GM18868 (cell line): ENCODE measurements around the gene COL13A1.

ENCODE experiments used
- ATAC-seq: cut with Tn5 transposase; IDR thresholded peaks from one replicate; pipeline ENCODE4 v1.9.1; 2021; ENCODE audit warnings: mild to moderate bottlenecking, moderate library complexity; ENCODE audit not compliant: unreplicated experiment

The COL13A1 gene

DNA sequence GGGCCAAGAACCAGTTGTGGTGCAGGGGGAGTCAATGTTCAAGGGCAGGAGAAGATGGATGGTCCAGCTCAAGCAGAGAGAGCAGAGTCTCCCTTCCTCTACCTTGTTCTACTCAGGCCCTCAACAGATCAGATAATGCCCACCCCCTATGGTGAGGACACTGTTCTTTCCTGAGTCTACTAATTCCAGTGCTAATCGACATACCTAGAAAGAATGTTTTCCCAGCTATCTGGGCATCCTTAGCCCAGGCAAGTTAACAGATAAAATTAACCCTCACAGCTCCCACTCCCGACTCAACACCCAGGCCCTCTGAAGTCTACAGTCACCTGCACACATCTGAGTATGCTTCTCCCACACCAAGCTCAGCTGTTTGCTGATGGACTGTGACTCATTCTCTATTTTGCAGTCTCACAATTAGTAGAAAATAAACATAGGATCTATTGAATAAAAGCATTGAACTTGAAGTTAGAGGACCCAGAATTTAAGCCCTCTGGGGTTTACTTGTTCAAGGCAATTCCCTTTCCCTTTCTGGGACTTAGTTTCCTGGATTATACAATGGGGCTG is 17.1 kb downstream of the COL13A1 start:
- no peak for ATAC-seq

DNA sequence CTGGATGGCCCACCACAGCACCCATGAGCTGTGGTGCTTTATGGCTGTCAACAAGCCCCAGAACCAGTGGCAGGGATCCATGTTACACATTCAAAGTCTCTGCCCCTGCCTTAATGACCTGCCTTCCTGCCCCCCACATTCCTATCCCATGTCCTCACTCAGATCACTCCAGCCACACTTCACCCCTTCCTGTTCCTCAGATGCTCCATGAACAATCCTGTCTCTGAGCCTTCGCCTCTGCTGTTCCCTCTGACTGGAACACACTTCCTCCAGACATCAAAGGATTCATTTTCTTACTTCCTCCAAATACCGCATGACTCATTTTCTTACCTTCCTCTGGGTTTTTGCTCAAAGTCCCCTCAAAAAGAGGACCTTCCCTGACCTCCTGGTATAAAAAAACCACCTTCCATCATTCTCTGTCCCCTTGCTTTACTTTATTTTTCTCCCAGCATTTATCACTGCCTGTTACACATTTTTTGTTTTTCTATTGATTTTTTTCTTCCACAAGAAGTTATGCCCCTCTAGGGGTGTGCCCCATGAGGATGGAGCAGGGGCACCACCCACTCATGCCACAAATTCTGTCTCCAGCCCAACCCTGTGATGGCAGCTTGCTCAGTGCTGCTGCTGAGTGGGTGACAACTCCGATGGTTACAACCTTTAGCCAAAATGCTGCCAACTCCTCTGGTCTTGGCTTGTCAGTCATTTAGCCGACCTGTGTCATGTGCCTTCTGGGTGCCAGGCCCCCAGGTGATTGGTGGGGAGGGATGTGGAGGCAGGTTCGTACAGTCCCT is 18.2 kb downstream of the COL13A1 start:
- no peak for ATAC-seq

DNA sequence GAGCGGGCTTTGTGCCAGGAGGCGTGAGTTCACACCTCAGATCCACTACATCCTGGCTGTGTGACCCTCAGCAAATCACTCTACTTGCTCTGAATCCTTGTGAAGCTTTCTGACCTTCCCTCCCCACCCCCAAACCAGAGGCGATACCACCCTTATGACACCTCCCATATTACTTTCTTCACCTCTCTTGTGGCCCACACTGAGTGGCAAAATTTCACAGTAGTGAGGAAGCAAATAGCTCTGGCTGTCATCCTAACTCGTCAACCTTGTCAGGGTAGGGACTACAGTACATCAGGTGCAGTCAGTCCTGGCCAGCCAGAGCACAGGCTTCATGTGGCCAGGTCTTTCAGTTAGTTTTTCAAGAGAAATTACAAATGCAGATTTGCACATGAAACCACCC is 19.1 kb downstream of the COL13A1 start:
- no peak for ATAC-seq

DNA sequence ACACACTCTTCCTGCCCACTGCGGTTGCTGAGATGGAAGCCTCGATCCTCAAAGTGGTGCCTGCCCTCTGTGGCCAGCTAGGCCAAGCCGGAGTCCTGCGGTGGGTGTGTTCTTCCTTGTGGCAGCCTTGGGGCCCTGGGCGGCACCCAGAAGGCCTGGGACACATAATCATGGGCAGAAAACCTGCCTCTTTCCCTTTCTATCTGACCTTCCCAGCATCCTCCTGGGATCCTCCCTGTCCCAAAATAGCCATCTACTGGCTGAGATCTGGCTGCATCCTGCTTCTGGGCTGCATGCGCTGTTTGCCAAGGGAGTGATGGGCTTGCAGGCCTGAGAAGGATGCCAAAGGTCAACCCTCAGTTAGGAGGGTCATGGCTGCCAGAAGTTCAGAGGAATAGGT is 23.9 kb downstream of the COL13A1 start:
- no peak for ATAC-seq

DNA sequence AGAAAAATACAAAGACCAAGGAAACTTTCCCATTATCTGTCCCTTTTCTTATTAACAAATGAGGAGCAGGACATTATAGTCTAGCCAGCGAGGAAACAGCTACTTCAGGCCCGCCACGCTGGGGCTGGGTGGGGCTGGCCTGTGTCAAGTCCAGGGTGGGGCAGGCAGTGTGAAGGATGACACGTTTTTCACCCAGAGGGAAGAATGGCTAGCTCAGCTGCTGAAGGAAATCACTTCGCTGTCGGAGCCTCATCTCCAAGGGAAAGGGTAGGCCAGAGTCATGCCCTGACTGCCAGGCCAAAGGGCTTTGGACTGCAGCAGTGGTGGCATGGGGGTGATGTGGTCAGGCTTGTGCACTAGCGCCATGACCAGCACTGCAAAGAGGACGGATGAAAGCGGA is 24.4 kb downstream of the COL13A1 start:
- no peak for ATAC-seq

DNA sequence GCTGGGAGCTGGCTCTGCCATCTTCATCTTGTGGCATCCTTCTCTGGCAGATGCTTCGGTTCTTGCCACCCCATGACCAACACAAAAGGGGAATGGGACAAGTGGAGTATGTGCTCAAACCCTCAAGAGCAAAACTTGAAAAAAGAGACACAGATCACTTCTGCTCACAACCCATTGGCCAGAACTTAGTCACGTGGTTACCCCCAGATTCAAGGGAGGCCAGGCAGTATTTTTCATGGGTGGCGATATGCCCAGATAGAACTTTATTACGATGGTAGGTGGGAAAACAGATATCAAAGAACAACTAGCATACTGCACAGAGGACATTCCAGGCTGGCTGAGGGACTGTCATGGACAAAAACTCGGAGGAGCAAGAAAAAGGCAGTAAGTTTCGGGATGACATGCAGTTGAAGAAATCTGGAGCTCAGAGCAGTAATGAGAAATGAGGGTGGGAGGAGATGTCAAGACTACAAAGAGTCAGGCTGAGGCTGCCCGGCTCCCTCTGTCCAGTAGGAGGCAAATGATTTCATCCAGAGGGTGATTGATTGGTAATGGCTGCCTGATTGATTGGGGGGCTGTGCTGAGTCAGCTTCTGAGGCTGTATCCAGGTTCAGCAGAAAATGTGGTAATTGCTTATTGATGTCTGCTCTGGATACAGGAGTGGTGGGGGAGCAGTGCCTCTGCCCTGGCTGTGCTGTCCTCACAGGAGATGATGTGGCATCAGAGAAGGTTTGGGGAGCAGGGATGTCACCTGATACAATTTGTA is 25.3 kb downstream of the COL13A1 start:
- ATAC-seq: no peak

DNA sequence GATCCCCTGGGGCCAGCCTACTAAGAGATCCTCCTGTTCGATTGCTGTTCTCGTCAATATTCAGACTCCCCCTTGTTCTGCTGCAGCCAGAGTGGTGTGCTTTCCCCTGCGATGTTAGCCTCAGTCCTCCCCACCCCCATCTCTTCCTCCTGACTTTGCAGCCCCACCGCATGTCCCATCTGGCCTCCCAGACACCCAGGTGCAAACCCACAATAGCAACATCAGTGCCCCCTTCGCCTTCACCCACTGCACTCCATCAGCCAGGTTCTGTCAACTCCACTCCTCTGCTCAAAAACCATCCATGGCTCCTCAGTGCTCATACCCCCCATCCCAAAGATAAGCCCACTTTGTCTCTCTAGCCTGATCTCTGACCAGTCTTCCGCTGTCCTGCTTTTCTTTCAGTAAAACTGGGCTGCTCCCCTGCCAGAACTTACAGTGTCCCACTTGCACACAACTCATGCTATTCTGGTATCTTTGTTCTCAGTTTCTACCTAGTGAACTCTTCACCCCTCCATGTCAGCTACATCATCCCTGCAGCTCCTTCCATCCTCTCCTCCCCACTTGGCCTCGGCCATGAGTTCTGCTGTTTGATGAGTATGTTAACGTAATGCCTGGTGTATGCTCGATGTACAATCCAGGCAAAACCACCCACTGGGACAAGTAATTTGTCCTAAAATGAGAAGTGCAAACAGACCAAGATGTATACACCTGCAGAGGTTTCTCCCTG is 26.6 kb downstream of the COL13A1 start:
- ATAC-seq: no peak

DNA sequence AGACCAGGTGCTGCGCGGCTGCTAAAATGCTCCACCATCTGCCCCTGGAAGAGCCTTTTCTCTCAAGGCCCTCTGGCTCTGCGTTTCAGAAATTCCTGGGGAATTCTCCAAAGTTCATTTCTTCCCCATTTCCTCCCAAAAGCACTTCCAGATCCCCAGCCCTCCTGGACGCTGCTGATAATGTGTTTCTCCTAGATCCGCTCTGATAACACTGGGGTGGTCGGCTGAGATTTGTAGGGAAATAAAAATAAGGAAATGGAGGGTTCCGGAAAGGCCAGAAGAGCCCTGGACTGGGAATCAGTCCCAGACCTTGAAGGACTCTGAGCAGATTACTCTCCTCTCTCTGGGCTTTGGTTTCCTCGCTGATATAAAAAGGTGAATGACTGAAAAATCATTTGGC is 28.1 kb downstream of the COL13A1 start:
- no peak for ATAC-seq

DNA sequence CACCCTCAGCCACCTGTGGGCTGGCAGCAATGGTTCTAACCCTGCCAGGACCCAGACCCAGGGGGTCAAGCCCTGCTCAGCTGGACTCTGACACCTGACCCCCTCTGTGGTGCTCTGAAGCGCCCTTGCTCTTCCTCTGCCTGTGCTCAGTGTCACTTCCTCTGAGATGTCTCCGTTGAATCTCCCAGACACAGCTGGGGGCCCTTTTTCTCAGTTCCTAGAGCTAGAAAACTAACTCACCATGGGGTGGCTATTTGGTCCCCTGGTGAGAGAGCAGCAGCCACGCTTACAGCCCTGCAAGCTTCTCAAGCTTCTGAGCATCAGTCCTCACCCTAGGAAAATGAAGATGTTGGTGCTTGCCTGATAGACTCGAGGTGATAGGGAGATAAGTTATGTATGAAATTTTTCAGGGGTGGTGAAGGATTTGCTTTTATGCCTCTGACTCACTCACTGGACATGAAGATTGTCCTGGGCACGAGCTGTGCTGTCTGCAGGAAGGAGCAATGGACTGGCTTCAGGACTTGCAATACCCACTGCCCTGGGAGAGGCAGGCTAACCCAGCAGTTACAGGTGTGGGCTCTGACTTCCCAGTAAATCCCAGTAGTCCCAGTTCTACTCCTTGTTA is 29.6 kb downstream of the COL13A1 start:
- no peak for ATAC-seq

DNA sequence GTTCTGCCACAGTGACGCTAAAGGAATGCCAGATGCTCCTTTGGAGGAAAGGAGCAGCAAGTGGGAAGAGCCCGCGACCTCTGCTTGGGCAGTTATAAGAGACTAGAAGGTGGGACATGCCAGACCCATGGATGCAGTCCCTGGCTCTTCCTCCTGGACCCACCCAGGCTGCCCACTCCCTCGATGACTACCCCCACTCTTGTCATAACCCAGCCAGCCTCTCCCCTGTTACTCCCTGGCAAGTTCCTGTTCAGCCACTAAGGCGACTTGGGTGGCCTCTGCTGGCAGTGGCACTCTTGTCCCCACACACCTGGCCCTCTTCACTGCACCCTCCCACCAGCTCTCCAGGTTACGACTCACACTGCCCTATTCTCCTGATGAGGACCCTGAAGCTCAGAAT is 33.5 kb downstream of the COL13A1 start:
- ATAC-seq: no peak

DNA sequence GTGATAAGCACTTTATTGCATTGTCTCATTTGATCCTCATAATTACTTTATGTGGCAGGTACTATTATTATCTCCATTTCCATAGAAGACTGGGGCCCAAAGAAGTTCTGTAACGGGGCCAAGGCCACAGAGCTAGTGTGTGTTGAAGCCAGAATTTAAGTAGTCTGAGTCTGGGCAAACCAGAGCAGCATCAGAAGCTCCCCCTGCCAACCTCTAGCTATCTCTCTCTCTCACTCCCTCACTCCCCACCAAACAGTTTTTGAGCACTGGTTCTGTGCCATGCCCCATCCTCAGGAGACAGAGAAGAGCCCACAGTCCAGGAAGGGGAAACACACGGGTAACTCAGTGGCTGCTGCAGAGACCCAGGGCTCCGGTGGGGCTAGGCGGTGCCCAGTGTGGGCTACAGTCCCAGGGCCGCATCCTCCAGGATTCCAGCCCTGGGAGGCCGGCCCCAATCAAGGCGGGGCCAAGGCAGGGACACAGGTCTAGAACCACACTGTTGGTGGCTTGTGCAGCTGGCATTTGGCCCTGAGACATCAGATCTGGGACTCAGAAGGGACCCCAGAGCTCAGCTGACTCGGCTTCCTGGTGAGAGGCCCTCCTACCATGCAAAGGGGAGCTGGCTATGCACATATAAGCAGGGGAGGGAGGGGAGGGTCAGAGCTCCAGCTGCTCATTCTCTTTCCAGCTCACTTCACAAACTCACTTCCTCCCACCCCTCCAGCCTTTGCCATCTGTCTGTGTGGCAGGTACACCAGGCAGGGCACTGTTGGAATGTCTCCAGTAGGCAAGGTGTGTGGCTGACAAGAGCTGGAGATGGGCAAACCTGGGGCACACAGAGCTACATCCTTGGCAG is 34.4 kb downstream of the COL13A1 start:
- no peak for ATAC-seq

DNA sequence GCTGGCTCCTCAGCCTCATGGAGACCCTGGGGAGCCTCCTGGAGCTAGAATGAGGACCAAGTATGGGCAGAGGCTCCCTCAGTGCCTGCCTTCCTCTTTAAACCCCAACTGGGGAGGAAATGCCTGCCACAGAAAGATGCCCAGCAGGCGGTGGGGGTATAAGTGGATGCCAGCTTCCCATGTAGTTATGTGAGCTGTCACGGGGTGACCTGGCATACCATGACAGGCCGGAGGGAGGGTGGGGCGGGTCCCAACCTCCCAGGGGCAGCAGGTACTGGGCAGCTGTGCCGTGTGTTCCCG is 35.0 kb downstream of the COL13A1 start:
- no peak for ATAC-seq

DNA sequence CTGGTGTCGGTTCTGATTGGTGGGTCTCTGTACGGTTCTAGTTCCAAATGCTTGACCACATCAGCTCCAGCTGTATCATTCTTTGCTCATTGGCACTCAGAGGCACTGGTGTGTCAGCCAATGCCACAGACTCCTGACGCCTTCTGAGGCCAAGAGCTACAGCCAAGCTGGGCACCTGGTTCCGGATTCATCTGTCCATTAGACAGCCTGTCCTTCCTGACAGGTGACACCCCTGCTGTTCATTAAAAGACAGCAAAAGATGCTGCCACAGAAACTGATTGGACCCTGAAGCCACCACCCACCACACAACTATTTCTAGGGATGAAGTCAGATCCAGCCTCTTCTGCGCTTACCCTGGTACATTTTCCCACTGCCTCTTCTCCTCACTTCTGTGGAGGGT is 35.6 kb downstream of the COL13A1 start:
- no peak for ATAC-seq

DNA sequence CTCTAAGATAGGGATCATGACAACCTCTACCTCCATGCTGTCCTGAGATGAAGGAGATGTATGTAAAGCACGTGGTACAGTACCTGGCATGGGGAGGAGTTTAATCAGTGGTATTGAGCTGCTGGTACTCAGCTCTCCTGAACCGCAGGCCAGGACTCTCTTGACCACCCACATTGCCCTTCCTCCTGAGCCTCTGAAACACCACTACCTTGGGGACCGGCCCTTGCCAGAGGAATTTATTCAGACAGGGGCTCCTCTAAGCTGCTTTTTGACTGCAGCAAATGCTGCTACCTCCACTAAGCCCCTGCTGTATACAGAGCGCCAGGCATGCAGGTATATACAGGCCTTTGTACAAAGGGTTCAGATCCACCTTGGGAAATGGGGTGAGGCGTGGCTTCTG is 36.7 kb downstream of the COL13A1 start:
- no peak for ATAC-seq

DNA sequence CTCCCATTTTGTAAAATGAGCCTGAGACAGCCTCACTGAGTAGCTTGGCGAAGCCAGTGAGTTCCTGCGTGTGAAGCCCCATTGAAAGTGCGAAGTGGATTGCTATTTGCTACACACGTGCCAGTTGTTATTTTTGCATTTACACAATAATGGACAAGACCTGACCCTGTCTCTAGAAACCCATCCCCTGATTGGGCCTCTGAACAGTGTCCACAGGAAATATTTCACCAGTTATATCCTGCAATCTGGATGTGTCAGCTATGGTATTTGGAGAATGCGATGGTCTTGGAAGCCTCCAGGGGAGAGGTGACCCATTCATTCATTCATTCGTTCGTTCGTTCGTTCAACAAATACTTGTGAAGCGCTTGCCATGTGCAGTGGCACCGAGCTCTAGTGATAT is 37.1 kb downstream of the COL13A1 start:
- no peak for ATAC-seq

DNA sequence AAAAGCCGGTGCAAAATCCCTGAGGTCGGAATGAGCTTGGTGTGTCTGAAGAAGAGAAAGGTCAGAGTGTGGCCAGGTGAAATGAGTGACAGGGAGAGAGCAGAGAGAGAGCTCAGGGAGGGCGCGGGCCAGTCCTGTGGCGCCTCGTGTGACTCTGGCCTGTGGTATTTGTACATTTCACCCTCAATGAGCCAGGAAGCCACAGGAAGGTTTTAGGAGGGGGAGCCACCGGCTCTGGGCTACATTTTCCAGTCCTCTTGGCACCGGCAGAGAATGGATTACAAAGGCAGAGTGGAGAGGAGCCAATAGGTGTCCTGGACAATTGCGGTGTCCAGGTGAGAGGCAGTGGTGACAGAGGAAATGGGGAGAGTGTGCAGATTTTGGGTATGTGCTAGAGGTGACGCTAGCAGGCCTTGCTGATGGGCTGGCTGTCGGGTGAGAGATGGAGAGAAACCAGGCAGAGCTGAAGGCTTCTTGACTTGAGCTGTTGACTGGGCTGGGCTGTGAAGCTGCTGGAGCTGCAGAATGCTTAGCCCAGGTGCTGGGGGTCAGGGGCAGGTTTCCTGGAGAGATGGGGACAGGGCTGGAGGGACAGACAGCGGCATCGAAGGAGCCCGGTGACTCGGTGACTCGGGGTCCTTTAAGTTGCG is 38.1 kb downstream of the COL13A1 start:
- no peak for ATAC-seq

DNA sequence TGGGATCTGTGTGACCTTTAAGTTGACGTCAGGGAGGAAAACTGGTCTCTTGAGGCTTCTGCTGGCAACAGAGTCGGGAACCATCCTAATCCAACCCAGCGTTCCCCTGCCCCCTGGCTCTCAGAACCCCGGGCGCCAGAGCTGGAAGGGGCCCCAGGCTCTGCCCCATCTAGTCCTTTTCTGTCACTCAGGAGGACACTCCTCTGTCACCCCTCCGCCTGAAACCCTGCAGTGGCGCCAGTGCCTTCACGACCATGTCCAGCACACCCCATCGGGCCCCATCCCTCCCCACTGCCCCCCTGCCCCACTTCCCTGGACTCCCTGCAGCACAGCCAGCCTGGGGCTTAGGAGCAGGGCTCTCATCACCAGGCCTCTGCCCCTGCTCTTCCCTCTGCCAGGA is 39.1 kb downstream of the COL13A1 start:
- no peak for ATAC-seq

DNA sequence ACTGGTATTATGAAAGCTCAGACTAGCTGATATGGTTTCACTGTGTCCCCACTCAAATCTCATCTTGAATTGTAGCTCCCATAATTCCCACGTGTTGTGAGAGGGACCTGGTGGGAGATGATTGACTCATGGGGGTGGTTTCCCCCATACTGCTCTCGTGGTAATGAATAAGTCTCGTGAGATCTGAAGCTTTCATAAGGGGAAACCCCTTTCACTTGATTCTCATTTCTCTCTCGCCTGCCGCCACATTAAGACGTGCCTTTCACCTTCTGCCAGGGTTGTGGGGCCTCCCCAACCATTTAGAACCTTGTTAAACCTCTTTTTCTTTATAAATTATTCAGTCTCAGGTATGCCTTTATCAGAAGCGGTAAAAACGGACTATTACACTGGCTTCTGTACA is 40.3 kb downstream of the COL13A1 start:
- no peak for ATAC-seq

DNA sequence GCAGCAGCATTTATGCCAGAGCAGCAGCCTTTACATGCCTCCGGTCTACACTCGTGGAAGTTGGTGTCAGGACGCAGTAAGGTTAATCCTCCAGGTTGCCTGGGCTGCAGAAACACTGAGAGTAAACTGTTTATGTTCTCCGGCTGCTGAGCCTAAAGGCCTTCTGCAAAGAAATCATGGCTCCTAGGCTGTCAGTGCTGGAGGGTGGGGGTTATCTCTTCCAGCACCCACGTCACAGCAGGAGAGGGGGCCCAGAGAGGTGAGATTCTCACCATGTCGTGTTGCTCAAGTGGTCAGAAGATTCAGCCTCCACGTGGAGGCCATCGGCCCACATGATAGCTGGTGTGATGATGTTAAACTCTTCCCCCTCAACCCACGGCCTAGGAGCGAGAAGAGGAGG is 41.2 kb downstream of the COL13A1 start:
- ATAC-seq: no peak

DNA sequence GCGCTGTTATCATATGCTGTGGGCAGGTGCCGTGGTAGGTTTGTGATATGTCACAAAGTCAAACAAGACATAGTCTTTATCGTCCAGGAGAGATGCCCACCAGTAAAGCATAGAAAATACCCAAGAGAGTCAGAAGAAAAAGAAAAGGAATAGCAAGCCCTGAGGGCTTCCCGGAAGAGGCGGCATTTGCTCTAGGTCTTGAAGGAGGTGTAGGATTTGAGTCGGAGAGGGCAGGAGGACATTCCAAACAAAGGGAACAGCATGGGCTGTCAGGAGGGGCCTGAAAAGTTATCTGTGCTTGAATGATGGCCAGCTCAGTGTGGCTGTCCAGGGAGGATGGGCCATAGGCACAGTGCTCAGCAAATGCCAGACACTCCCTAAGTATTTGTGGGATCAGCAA is 42.2 kb downstream of the COL13A1 start:
- ATAC-seq: no peak
